ENCODE measurements around the gene SNX24.

SNX24 gene

GRCh38 chr5:122999947-123000563 is 154.6 kb downstream of the SNX24 start:
- no peak overlapping the region for H3K4me3 ChIP-seq (ENCODE audit: low read length)
- peak; percentile 16 for TF ChIP-seq CTCF (conservative IDR thresholded peaks at IDR 0.05; ENCODE audit: low read depth, low read length)
- DNase-seq (ENCODE audit: low read depth): no peak

GRCh38 chr5:123000731-123001130 is 155.3 kb downstream of the SNX24 start:
- no peak for DNase-seq (ENCODE audit: low read depth)
- no peak for TF ChIP-seq CTCF (conservative IDR thresholded peaks at IDR 0.05; ENCODE audit: low read depth, low read length)
- H3K4me3 ChIP-seq (ENCODE audit: low read length): no peak overlapping the region

- H3K4me3 ChIP-seq (ENCODE audit: low read length): no peak overlapping the region
- no peak for TF ChIP-seq CTCF (conservative IDR thresholded peaks at IDR 0.05; ENCODE audit: low read depth, low read length)
- no peak for DNase-seq (ENCODE audit: low read depth)
Measured at GRCh38 chr5:123001808-123002207, 156.4 kb downstream of the SNX24 start.

GRCh38 chr5:123007182-123007581 is 161.8 kb downstream of the SNX24 start:
- H3K4me3 ChIP-seq (ENCODE audit: low read length): no peak overlapping the region
- no peak for TF ChIP-seq CTCF (conservative IDR thresholded peaks at IDR 0.05; ENCODE audit: low read depth, low read length)
- DNase-seq (ENCODE audit: low read depth): no peak

- no peak for TF ChIP-seq CTCF (conservative IDR thresholded peaks at IDR 0.05; ENCODE audit: low read depth, low read length)
- H3K4me3 ChIP-seq (ENCODE audit: low read length): no peak overlapping the region
- no peak for DNase-seq (ENCODE audit: low read depth)
Measured at GRCh38 chr5:123007754-123008153, 162.3 kb downstream of the SNX24 start.

GRCh38 chr5:123012321-123012720 is 166.9 kb downstream of the SNX24 start:
- no peak overlapping the region for H3K4me3 ChIP-seq (ENCODE audit: low read length)
- no peak for TF ChIP-seq CTCF (conservative IDR thresholded peaks at IDR 0.05; ENCODE audit: low read depth, low read length)
- DNase-seq (ENCODE audit: low read depth): no peak

GRCh38 chr5:123014689-123015088 is 169.3 kb downstream of the SNX24 start:
- no peak for DNase-seq (ENCODE audit: low read depth)
- H3K4me3 ChIP-seq (ENCODE audit: low read length): no peak overlapping the region
- TF ChIP-seq CTCF (conservative IDR thresholded peaks at IDR 0.05; ENCODE audit: low read depth, low read length): no peak
